Omental fat pad (tissue), 4 donors: ENCODE data around the gene AGO1. TPM values are rescaled to one million over a fixed set of nuclear protein-coding genes. Genes with fewer than 3 reads are reported as not detected.

ENCODE experiments used
- ATAC-seq: fragments of 150-250 bp; one replicate; pipeline ENCODE4 v1.9.1; 2016; ENCODE audit warnings: mild to moderate bottlenecking, moderate library complexity; ENCODE audit not compliant: low FRiP score
- DNase-seq: peaks from one replicate; pipeline ENCODE4 v3.0.0-alpha.2; 2019; ENCODE audit warnings: low spot score
- CTCF ChIP-seq, 3 donors: fragments of 450-650 bp; IDR thresholded peaks; one replicate each; pipeline ENCODE4 v1.5.1; 2016 to 2017; ENCODE audit warnings: antibody characterized with exemption in 3 of 3, mild to moderate bottlenecking in 3 of 3, moderate library complexity in 2 of 3
- total RNA-seq, 4 donors: library from RNA; depleted of rRNA; stranded (reverse); fragments of >200 nt; gene quantifications; one replicate each; pipeline ENCODE4 v1.1.0, GENCODE V29; 2016

The AGO1 gene
- 10 to 100 TPM; 20.5 to 25.1 (median 22.7) TPM for total RNA-seq

- TF ChIP-seq CTCF (IDR thresholded peaks at IDR 0.05): peak in 2 of 3 donors; percentile 75 to 89
- ATAC-seq (peak; percentile 95), DNase-seq (peak; percentile 82)
These were observed at the start of gene AGO1 for GRCh38 chr1:35882945-35883634. Gene AGO1, plus strand, starts transcription at chr1:35883209. Its CDS starts 213 bp downstream, at chr1:35883422.

- DNase-seq (no peak), ATAC-seq (no peak)
- TF ChIP-seq CTCF (IDR thresholded peaks at IDR 0.05): no peak
These were observed 49.6 kb upstream of the AGO1 start for GRCh38 chr1:35833395-35833794.

- DNase-seq (no peak), ATAC-seq (no peak)
- no peak for TF ChIP-seq CTCF (IDR thresholded peaks at IDR 0.05)
These were observed 48.8 kb upstream of the AGO1 start for GRCh38 chr1:35834218-35834617.

- ATAC-seq: no peak
- TF ChIP-seq CTCF (IDR thresholded peaks at IDR 0.05): no peak
- DNase-seq: no peak
These were observed 47.6 kb upstream of the AGO1 start for GRCh38 chr1:35835398-35835797.

GRCh38 chr1:35836734-35837133 is 46.3 kb upstream of the AGO1 start:
- TF ChIP-seq CTCF (IDR thresholded peaks at IDR 0.05): no peak
- ATAC-seq: no peak
- DNase-seq: no peak

GRCh38 chr1:35838693-35839245 is 44.2 kb upstream of the AGO1 start:
- no peak for DNase-seq
- no peak for ATAC-seq
- TF ChIP-seq CTCF (IDR thresholded peaks at IDR 0.05): no peak

- TF ChIP-seq CTCF (IDR thresholded peaks at IDR 0.05): no peak
- DNase-seq (no peak), ATAC-seq (no peak)
These were observed 38.2 kb upstream of the AGO1 start for GRCh38 chr1:35844826-35845225.
